Right ventricle myocardium superior (tissue), 1 donor: ENCODE results near the gene DOCK9. TPM values are rescaled to one million over a fixed set of nuclear protein-coding genes. Genes with fewer than 3 reads are reported as not detected.

ENCODE experiments used
- ATAC-seq: fragments of 200-7000 bp; cut with Tn5 transposase; one replicate; pipeline ENCODE4 v1.9.1; 2020; ENCODE audit warnings: mild to moderate bottlenecking; ENCODE audit not compliant: poor library complexity
- DNase-seq: peaks from one replicate; pipeline ENCODE4 v3.0.0-alpha.2; 2020
- intact Hi-C: fragments of 100-400 bp; cut with DNase I; formaldehyde crosslinking; loops from one replicate; pipeline ENCODE4 v1.11.2; 2022
- total RNA-seq: library from RNA; stranded (reverse); fragmentation: NEBNext Ultra II Directional; extraction: Animal tissue kit (Norgen Biotek cat#: 25700); gene quantifications from one replicate; pipeline ENCODE4 v1.2.1, GENCODE V29; 2021
- donor health status: DM: no; HTN: yes; CAD: no; lungs with severe emphysema.

Gene DOCK9
- total RNA-seq, 1 donor from 2014 or later: 28.3 TPM

DNA sequence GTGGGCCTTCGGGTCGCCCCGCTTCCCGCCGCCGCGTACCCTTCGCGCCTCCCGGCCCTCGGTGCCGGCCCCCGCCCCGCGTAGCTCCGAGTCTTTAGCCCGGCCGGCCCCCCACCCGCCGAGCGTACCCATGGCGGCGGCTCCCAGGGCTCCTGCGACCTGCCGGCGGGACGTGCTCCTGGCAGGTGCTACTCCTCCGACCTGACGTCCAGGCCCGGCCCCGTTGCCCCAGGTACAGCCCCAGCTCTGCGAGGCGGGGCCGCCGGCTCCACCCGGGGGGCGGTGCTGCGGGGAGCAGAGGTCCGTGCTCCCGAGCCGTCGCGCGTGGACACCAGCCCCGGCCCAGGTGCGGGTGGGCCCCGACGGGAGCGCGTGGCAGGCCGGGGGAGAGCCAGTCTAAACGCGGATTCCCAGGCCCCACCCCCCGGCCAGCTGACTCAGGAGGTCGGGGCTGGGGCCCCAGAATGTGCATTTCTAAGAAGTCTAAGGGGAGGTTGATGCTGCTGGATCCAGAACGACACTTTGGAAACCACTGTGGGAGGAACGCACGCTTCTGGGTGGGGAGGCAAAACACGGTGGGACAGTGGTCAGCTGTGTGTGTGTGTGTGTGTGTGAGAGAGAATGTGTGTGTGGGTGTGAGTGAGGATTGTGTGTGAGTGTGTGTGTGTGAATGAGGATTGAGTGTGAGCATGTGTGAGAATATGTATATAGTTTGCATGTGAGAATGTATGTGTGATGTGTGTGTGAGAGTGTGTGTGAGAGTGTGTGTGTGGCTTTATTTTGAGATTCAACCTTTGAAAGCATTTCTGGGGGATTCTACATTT lies 225.2 kb downstream of the DOCK9 start, which contains the start of gene SLC15A1:
Gene SLC15A1 (minus strand): TSS at position 206 of the 824 bp plus-strand sequence. CDS start 74 bp downstream, at position 132.
- intact Hi-C loops: no loop called here
- ATAC-seq (no peak), DNase-seq (no peak)

DNA sequence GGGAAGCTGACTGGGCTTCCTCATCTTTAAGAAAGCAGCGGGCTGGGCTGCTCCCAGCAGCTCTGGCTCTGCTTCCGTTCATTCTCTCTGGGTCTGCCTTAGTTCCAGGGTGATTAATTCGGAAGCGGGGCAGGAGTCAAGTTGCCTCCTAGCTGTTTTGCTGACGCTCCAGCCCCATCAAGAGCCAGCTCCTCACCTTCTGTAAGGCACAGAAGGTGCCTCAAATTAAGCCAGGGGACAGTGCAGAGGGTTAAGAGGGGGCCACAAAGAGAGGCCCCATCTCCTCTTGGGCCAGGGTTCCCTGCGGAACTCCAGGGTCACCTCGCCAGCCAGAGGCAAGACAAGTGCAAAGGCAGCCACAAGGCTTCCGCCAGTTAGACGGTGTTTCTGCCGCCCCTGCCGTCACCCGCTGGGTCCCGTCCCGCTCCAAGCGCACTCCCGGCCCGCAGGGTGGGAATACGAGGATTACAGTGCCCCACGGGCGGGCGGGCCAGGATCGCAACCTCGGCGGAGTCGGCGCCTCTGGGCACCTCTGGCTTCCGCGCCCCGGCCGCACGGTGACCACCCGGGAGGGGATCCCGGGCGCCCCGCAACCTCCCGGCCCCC lies 225.9 kb downstream of the DOCK9 start:
- DNase-seq (no peak), ATAC-seq (no peak)
- intact Hi-C loops: no loop called here

GRCh38 chr13:98751367-98751782 lies 226.5 kb downstream of the DOCK9 start:
- DNase-seq (no peak), ATAC-seq (no peak)
- intact Hi-C loops: no loop called here

DNA sequence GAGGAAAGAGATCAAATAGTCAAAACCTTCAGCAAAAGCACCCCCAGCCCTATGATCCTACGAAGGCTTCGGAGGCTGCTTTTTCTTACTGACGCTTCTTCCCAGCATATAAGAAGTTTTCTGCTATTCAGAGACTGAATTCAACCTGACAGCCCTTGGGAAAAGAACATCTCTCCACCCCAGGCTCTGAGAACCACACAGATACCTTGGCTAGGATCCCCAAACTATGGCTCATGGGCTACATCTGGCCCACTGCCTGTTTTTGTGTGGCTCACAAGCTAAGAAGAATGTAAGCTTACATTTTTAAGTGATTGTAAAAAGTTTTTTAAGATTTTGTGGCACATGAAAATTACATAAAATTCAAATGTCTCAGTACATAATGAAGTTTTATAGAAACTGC lies 228.4 kb downstream of the DOCK9 start:
- no peak for ATAC-seq

GRCh38 chr13:98746968-98747367 lies 230.9 kb downstream of the DOCK9 start:
- intact Hi-C loops: no loop called here
- no peak for DNase-seq
- ATAC-seq: no peak

More for the DNA sequence above, 228.4 kb downstream of the DOCK9 start:
- DNase-seq: no peak
- intact Hi-C loops: no loop called here

Other genes starting within 250 kb of the DOCK9 start
- not detected for gene SLC15A1, start 225.4 kb downstream of the DOCK9 start, total RNA-seq
- gene UBAC2, start 222.8 kb upstream of the DOCK9 start, total RNA-seq: 35.4 TPM